IMR-90 (cell line): Measurements from ENCODE around the gene RUNX2. TPM values are rescaled to one million over a fixed set of nuclear protein-coding genes. Genes with fewer than 3 reads are reported as not detected.

ENCODE experiments used
- ATAC-seq: fragments of 200-7000 bp; cut with Tn5 transposase; 2 replicates; pipeline ENCODE4 v1.9.1; 2020; ENCODE audit warnings: low read depth, mild to moderate bottlenecking, moderate library complexity
- BruUV-seq: library from RNA; stranded (reverse); fragments of 400-500 nt; replicated peaks from 2 replicates; lab custom pipeline; 2021; lab: Mats Ljungman, UMichigan
- CTCF ChIA-PET: fragments of 300-600 bp; formaldehyde crosslinking; extraction: SDS; loops from one replicate; lab custom pipeline; 2021; ENCODE audit warnings: antibody characterized with exemption; lab: Yijun Ruan, JAX
- POLR2A ChIA-PET: fragments of 300-600 bp; sonication (Branson Sonifier 250); formaldehyde crosslinking; loops from one replicate; lab custom pipeline; 2022; ENCODE audit warnings: antibody characterized with exemption; ENCODE audit not compliant: unreplicated experiment; lab: Charles Lee
- DNase-seq: peaks from one replicate; pipeline ENCODE4 v3.0.0; 2013
- H2AFZ ChIP-seq: replicated peaks from 2 replicates; pipeline ENCODE3; 2013; ENCODE audit warnings: low read length, mild to moderate bottlenecking; ENCODE audit not compliant: poor library complexity
- H2AK5ac ChIP-seq: 2 replicates; pipeline ENCODE4 v1.6.1; 2013; ENCODE audit warnings: low read depth, low read length, inconsistent platforms
- H2AK9ac ChIP-seq: replicated peaks from 2 replicates; pipeline ENCODE3; 2013; ENCODE audit warnings: mild to moderate bottlenecking, low read depth, low read length, moderate library complexity; ENCODE audit not compliant: poor library complexity
- H2BK120ac ChIP-seq: 2 replicates; pipeline ENCODE4 v1.6.1; 2013; ENCODE audit warnings: low read depth, low read length, inconsistent platforms
- H2BK15ac ChIP-seq: 3 replicates; pipeline ENCODE4 v1.6.1; 2013; ENCODE audit warnings: low read depth, low read length, inconsistent platforms
- H2BK20ac ChIP-seq: 2 replicates; pipeline ENCODE4 v1.6.1; 2013; ENCODE audit warnings: low read depth, mild to moderate bottlenecking, inconsistent platforms, low read length, moderate library complexity
- H2BK5ac ChIP-seq: 2 replicates; pipeline ENCODE4 v1.6.1; 2013; ENCODE audit warnings: mild to moderate bottlenecking, low read depth, low read length, inconsistent platforms; ENCODE audit not compliant: poor library complexity, severe bottlenecking
- H3K14ac ChIP-seq: replicated peaks from 2 replicates; pipeline ENCODE4 v1.6.1; 2013; ENCODE audit warnings: low read depth, low read length, inconsistent platforms
- H3K18ac ChIP-seq: 2 replicates; pipeline ENCODE4 v1.6.1; 2013; ENCODE audit warnings: low read depth, low read length, control low read depth
- H3K23ac ChIP-seq: 2 replicates; pipeline ENCODE4 v1.6.1; 2013; ENCODE audit warnings: low read depth, low read length, inconsistent platforms
- H3K27ac ChIP-seq: 2 replicates; pipeline ENCODE4 v1.5.1; 2013; ENCODE audit warnings: mild to moderate bottlenecking, control low read depth, low read length; ENCODE audit not compliant: insufficient read depth
- H3K27me3 ChIP-seq: 2 replicates; pipeline ENCODE4 v1.6.1; 2013; ENCODE audit warnings: low read length; ENCODE audit not compliant: control insufficient read depth, insufficient read depth
- H3K36me3 ChIP-seq: 2 replicates; pipeline ENCODE4 v1.6.1; 2013; ENCODE audit warnings: low read length, mixed read lengths; ENCODE audit not compliant: control insufficient read depth, insufficient read depth
- H3K4ac ChIP-seq: 2 replicates; pipeline ENCODE4 v1.6.1; 2013; ENCODE audit warnings: low read depth, low read length, inconsistent platforms
- H3K4me1 ChIP-seq: 2 replicates; pipeline ENCODE4 v1.6.1; 2013; ENCODE audit warnings: low read length, mixed read lengths; ENCODE audit not compliant: control insufficient read depth, insufficient read depth
- H3K4me2 ChIP-seq: 2 replicates; pipeline ENCODE4 v1.6.1; 2013; ENCODE audit warnings: low read depth, mild to moderate bottlenecking, control low read depth, low read length, moderate library complexity
- H3K4me3 ChIP-seq: 2 replicates; pipeline ENCODE4 v1.5.1; 2013; ENCODE audit warnings: low read depth, mild to moderate bottlenecking, control low read depth, low read length, moderate library complexity; ENCODE audit not compliant: insufficient read depth
- H3K56ac ChIP-seq: 2 replicates; pipeline ENCODE4 v1.6.1; 2013; ENCODE audit warnings: low read length, inconsistent platforms; ENCODE audit not compliant: insufficient read depth; ENCODE audit errors: extremely low read depth
- H3K79me1 ChIP-seq, 2 experiments: 2 replicates each; pipeline ENCODE4 v1.6.1; 2013; ENCODE audit warnings: low read length in 2 of 2, inconsistent platforms in 1 of 2, low read depth in 1 of 2
- H3K9ac ChIP-seq: 2 replicates; pipeline ENCODE4 v1.6.1; 2013; ENCODE audit warnings: low read depth, low read length, control low read depth
- H3K9me1 ChIP-seq: 2 replicates; pipeline ENCODE4 v1.6.1; 2013; ENCODE audit warnings: low read length, inconsistent platforms; ENCODE audit not compliant: insufficient read depth
- H3K9me3 ChIP-seq: 2 replicates; pipeline ENCODE4 v1.6.1; 2013; ENCODE audit warnings: low read length; ENCODE audit not compliant: control insufficient read depth, insufficient read depth
- H4K20me1 ChIP-seq: 2 replicates; pipeline ENCODE4 v1.6.1; 2013; ENCODE audit warnings: low read length, inconsistent platforms; ENCODE audit not compliant: insufficient read depth
- H4K5ac ChIP-seq: 2 replicates; pipeline ENCODE4 v1.6.1; 2013; ENCODE audit warnings: mild to moderate bottlenecking, low read depth, low read length, control low read depth
- H4K8ac ChIP-seq, 2 experiments: 2 replicates each; pipeline ENCODE4 v1.6.1; 2013; ENCODE audit warnings: low read depth in 2 of 2, low read length in 2 of 2, control low read depth in 1 of 2, inconsistent platforms in 1 of 2
- H4K91ac ChIP-seq: 2 replicates; pipeline ENCODE4 v1.6.1; 2013; ENCODE audit warnings: low read depth, low read length, inconsistent platforms; ENCODE audit not compliant: insufficient read depth
- BHLHE40 ChIP-seq: fragments of 150-350 bp; IDR thresholded peaks from 2 replicates; pipeline ENCODE4 v1.6.1; 2016; ENCODE audit warnings: mild to moderate bottlenecking, low read depth, low read length
- CEBPB ChIP-seq: IDR thresholded peaks from 2 replicates; pipeline ENCODE4 v1.6.1; 2012; ENCODE audit warnings: low read depth, low read length, improper control_type of control experiment
- CHD1 ChIP-seq: IDR thresholded peaks from 2 replicates; pipeline ENCODE4 v1.6.1; 2012; ENCODE audit warnings: low read depth, low read length, improper control_type of control experiment
- FOS ChIP-seq: fragments of 150-350 bp; IDR thresholded peaks from 2 replicates; pipeline ENCODE4 v1.6.1; 2016; ENCODE audit warnings: low read depth, low read length
- MAZ ChIP-seq: IDR thresholded peaks from 2 replicates; pipeline ENCODE4 v1.6.1; 2012; ENCODE audit warnings: low read depth, mild to moderate bottlenecking, low read length, improper control_type of control experiment, moderate library complexity, borderline replicate concordance
- MXI1 ChIP-seq: IDR thresholded peaks from 2 replicates; pipeline ENCODE4 v1.6.1; 2012; ENCODE audit warnings: low read depth, mild to moderate bottlenecking, low read length, moderate library complexity, borderline replicate concordance
- NFE2L2 ChIP-seq: fragments of 150-350 bp; IDR thresholded peaks from 2 replicates; pipeline ENCODE4 v1.6.1; 2016; ENCODE audit warnings: low read depth, mild to moderate bottlenecking, low read length
- POLR2A ChIP-seq: IDR thresholded peaks from 2 replicates; pipeline ENCODE4 v1.6.1; 2012; ENCODE audit warnings: mild to moderate bottlenecking, low read depth, low read length
- RAD21 ChIP-seq: IDR thresholded peaks from 2 replicates; pipeline ENCODE4 v1.6.1; 2012; ENCODE audit warnings: low read length, improper control_type of control experiment
- RCOR1 ChIP-seq: IDR thresholded peaks from 2 replicates; pipeline ENCODE4 v1.6.1; 2012; ENCODE audit warnings: mild to moderate bottlenecking, low read length, improper control_type of control experiment; ENCODE audit not compliant: insufficient replicate concordance
- RFX5 ChIP-seq: IDR thresholded peaks from 2 replicates; pipeline ENCODE4 v1.8.0; 2012; ENCODE audit warnings: low read depth, mild to moderate bottlenecking, low read length, moderate library complexity
- SMC3 ChIP-seq: fragments of 150-350 bp; IDR thresholded peaks from 2 replicates; pipeline ENCODE4 v1.6.1; 2016; ENCODE audit warnings: low read depth, mild to moderate bottlenecking, antibody characterized with exemption, low read length, moderate library complexity
- WGBS, 2 experiments: methylation state at CpG; one replicate each; pipeline versions ENCODE4 v1.1.5 to v1.1.7; 2013; ENCODE audit warnings: missing lambda C conversion rate in 2 of 2; ENCODE audit not compliant: insufficient read length in 1 of 2; ENCODE audit errors: extremely low coverage in 2 of 2; 5-methylcytosine and 5-hydroxymethylcytosine counted together
- dilution Hi-C: fragments of 300-500 bp; cut with HindIII; formaldehyde crosslinking; loops from one replicate; pipeline ENCODE4 v1.14.3; 2018; ENCODE audit warnings: low sequenced_read_pairs; ENCODE audit not compliant: unreplicated experiment
- in situ Hi-C: fragments of 300-500 bp; cut with MboI; formaldehyde crosslinking; loops from 3 replicates; pipeline ENCODE4 v1.14.3; 2019; ENCODE audit warnings: low sequenced_read_pairs, inconsistent platforms, mixed read lengths
- intact Hi-C: fragments of 100-400 bp; cut with micrococcal nuclease; formaldehyde crosslinking; loops from 2 replicates; pipeline ENCODE4 v1.10.0; 2022
- polyA plus RNA-seq, 3 experiments: library from polyadenylated mRNA; depleted of rRNA; stranded (reverse); fragments of >200 nt; gene quantifications; 2 replicates each; pipeline ENCODE4 v1.2.3, GENCODE V29; 2012; ENCODE audit warnings: low replicate concordance in 1 of 3
- total RNA-seq: library from RNA; depleted of rRNA; stranded (reverse); fragments of >200 nt; gene quantifications from 2 replicates; pipeline ENCODE4 v1.2.3, GENCODE V29; 2012
- TF ChIP-seq, protein P1 (sequence below): fragments of 150-350 bp; IDR thresholded peaks from 2 replicates; pipeline ENCODE4 v1.6.1; 2017; ENCODE audit warnings: mild to moderate bottlenecking, antibody characterized with exemption, low read length, low read depth
- TF ChIP-seq, protein P2 (sequence below): conservative IDR thresholded peaks from 2 replicates; pipeline ENCODE4 v1.5.1; 2012; ENCODE audit warnings: mild to moderate bottlenecking, low read depth, low read length, improper control_type of control experiment

The RUNX2 gene
- total and polyA plus RNA-seq, 2 of the 4 experiments (the other 2 are of a cell fraction): 2.3 to 4.7 TPM

DNA sequence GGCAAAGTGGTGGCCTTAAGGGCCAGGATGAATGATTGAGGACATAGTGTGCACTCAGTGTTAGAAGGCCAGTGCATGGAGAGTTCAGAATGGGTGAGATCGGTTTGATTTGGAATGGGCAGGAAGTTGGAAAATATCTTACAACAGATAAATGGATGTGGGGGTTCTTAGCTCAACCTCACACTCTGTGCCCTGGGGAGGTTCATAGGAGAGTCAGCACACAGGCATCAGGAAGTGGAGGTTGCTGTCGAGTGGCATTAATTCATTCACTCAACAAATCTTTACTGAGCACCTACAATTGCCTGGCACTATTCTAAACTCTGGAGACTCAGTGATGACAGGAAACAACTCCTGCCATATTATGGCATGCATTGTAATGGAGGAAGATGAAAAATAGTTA, 363.3 kb downstream of the RUNX2 start:
- Histone ChIP-seq H2BK120ac (0 out of 2 replicates have a peak overlapping the region, but pooled peaks have one; percentile 34), H3K4me3 (no peak overlapping the region), H3K9me3 (no peaks in the 10 kb centered on the region), H3K4me2 (no peak overlapping the region), H4K5ac (no peak overlapping the region), H3K14ac (peak overlapping the region; percentile 55), H3K56ac (no peak overlapping the region), H3K9me1 (peaks cover 5% of the 10 kb centered on the region; the same call in 1 of the 2 replicates), H3K27ac (no peak overlapping the region), H2AK9ac (no peak overlapping the region), H3K4ac (no peak overlapping the region; the same call in 1 of the 2 replicates), H3K4me1 (no peaks in the 10 kb centered on the region), H2BK5ac (no peak overlapping the region), H2BK20ac (peak overlapping the region; percentile 29; the same call in 1 of the 2 replicates), H2AFZ (no peak overlapping the region), H4K8ac (no peak overlapping the region; a peak in 1 of 4 replicates), H3K27me3 (no peaks in the 10 kb centered on the region), H3K9ac (no peak overlapping the region), H2BK15ac (no peak overlapping the region), H4K91ac (no peak overlapping the region), H2AK5ac (no peak overlapping the region), H3K36me3 (no peaks in the 10 kb centered on the region), H4K20me1 (no peaks in the 10 kb centered on the region), H3K23ac (no peak overlapping the region), H3K79me1 (no peaks in the 10 kb centered on the region), H3K18ac (no peak overlapping the region)
- no TSS peak for BruUV-seq
- no CpG with 5 or more reads among the region's 2 CpGs for WGBS, 2 experiments
- in situ Hi-C loops: no loop called here
- TF ChIP-seq RFX5 (no peak), MXI1 (no peak), BHLHE40 (no peak), POLR2A (no peak), RAD21 (no peak), RCOR1 (no peak), CEBPB (no peak), NFE2L2 (no peak), FOS (no peak), CHD1 (no peak), SMC3 (no peak), MAZ (no peak)
- TF ChIP-seq, protein P1, sequence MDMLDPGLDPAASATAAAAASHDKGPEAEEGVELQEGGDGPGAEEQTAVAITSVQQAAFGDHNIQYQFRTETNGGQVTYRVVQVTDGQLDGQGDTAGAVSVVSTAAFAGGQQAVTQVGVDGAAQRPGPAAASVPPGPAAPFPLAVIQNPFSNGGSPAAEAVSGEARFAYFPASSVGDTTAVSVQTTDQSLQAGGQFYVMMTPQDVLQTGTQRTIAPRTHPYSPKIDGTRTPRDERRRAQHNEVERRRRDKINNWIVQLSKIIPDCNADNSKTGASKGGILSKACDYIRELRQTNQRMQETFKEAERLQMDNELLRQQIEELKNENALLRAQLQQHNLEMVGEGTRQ: no peak
- TF ChIP-seq, protein P2, sequence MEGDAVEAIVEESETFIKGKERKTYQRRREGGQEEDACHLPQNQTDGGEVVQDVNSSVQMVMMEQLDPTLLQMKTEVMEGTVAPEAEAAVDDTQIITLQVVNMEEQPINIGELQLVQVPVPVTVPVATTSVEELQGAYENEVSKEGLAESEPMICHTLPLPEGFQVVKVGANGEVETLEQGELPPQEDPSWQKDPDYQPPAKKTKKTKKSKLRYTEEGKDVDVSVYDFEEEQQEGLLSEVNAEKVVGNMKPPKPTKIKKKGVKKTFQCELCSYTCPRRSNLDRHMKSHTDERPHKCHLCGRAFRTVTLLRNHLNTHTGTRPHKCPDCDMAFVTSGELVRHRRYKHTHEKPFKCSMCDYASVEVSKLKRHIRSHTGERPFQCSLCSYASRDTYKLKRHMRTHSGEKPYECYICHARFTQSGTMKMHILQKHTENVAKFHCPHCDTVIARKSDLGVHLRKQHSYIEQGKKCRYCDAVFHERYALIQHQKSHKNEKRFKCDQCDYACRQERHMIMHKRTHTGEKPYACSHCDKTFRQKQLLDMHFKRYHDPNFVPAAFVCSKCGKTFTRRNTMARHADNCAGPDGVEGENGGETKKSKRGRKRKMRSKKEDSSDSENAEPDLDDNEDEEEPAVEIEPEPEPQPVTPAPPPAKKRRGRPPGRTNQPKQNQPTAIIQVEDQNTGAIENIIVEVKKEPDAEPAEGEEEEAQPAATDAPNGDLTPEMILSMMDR: no peak
- POLR2A ChIA-PET: no interaction called here
- no peak for DNase-seq
- CTCF ChIA-PET: no interaction called here
- no peak for ATAC-seq
- intact Hi-C loops: no loop called here
- dilution Hi-C loops: no loop called here
